Stomach (tissue), 4 donors: ENCODE results near the gene LOC101059915.
"Not testable (repeated sequence)": the region's sequence is repeated elsewhere in the genome, so short reads cannot be mapped to it uniquely, and the experiment has no call there.

Experiments
- CTCF ChIP-seq, 7 experiments: fragments of 450-650 bp in 4 of 7; fragments of 200-600 bp in 3 of 7; sonication (generic) in 3 of 7; IDR thresholded peaks; one replicate each; pipeline ENCODE4 v1.5.1; 2016 to 2019; ENCODE audit warnings: antibody characterized with exemption in 7 of 7, control low read depth in 2 of 7, mild to moderate bottlenecking in 1 of 7
- POLR2A ChIP-seq, 4 donors: fragments of 450-650 bp; IDR thresholded peaks; one replicate each; pipeline ENCODE4 v1.6.1; 2016; ENCODE audit warnings: antibody characterized with exemption in 4 of 4, control low read depth in 2 of 4, mild to moderate bottlenecking in 1 of 4, moderate library complexity in 1 of 4
- POLR2AphosphoS5 ChIP-seq, 3 donors: sonication (generic); formaldehyde crosslinking; IDR thresholded peaks; one replicate each; pipeline ENCODE4 v1.6.1; 2016; ENCODE audit warnings: antibody characterized with exemption in 3 of 3

GRCh38 chrX:71720289-71720886 lies 53.0 kb downstream of the LOC101059915 start:
- TF ChIP-seq POLR2AphosphoS5, CTCF, POLR2A (IDR thresholded peaks at IDR 0.05): not testable (repeated sequence)
